Stomach smooth muscle (tissue), 2 donors: ENCODE measurements around the gene RASD2.
A peak's percentile ranks its signal among the peaks of the same experiment; 100 is the strongest.

Source experiments
- H3K27ac ChIP-seq: one replicate; pipeline ENCODE4 v1.7.0; 2013; ENCODE audit warnings: mild to moderate bottlenecking, low read length, inconsistent platforms
- H3K27me3 ChIP-seq, 2 donors: one replicate each; pipeline ENCODE4 v1.7.0; 2013; ENCODE audit warnings: low read length in 2 of 2; ENCODE audit not compliant: insufficient read depth in 2 of 2, control insufficient read depth in 1 of 2
- H3K36me3 ChIP-seq, 2 donors: one replicate each; pipeline ENCODE4 v1.7.0; 2013; ENCODE audit warnings: low read length in 2 of 2; ENCODE audit not compliant: control insufficient read depth in 2 of 2, insufficient read depth in 2 of 2
- H3K4me1 ChIP-seq: one replicate; pipeline ENCODE4 v1.7.0; 2013; ENCODE audit warnings: low read length; ENCODE audit not compliant: control insufficient read depth, insufficient read depth
- H3K4me3 ChIP-seq, 2 donors: one replicate each; pipeline ENCODE4 v1.7.0; 2013; ENCODE audit warnings: low read length in 2 of 2
- H3K9ac ChIP-seq, 2 donors: one replicate each; pipeline ENCODE4 v1.7.0; 2013; ENCODE audit warnings: low read length in 2 of 2, mild to moderate bottlenecking in 1 of 2
- H3K9me3 ChIP-seq, 2 donors: one replicate each; pipeline ENCODE4 v1.7.0; 2013; ENCODE audit warnings: low read length in 2 of 2; ENCODE audit not compliant: control insufficient read depth in 2 of 2
- donor health status: healthy.
- donor health status: Pancreatic carcinoma.

Gene RASD2

DNA sequence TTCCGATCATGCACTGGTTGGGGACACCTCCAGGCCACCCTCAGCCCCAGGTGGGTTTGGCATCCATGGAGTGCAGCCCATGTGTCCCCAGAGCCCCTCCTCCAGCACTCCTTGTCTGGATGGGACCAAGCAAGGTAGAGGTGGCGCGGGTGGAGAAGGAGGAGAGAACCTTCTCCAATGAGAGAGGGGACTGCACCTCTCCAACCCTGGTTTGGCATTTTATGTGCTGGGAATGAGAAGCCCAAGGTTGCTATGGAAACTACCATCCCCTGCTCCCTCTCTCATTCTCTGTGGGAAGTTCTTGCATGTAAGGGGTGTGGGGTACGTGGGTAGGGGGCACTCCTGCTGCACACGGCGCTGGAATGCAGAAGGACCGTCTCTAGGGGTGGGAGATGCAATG is 21.8 kb upstream of the RASD2 start:
- no peak overlapping the region for H3K9ac ChIP-seq
- H3K27ac ChIP-seq = no peak overlapping the region
- peaks cover 3% of the 10 kb centered on the region for H3K4me1 ChIP-seq
- H3K27me3 ChIP-seq = peaks cover 0 to 2% of the 10 kb centered on the region in 2 donors
- no peaks in the 10 kb centered on the region for H3K36me3 ChIP-seq
- no peaks in the 10 kb centered on the region for H3K9me3 ChIP-seq
- no peak overlapping the region for H3K4me3 ChIP-seq

DNA sequence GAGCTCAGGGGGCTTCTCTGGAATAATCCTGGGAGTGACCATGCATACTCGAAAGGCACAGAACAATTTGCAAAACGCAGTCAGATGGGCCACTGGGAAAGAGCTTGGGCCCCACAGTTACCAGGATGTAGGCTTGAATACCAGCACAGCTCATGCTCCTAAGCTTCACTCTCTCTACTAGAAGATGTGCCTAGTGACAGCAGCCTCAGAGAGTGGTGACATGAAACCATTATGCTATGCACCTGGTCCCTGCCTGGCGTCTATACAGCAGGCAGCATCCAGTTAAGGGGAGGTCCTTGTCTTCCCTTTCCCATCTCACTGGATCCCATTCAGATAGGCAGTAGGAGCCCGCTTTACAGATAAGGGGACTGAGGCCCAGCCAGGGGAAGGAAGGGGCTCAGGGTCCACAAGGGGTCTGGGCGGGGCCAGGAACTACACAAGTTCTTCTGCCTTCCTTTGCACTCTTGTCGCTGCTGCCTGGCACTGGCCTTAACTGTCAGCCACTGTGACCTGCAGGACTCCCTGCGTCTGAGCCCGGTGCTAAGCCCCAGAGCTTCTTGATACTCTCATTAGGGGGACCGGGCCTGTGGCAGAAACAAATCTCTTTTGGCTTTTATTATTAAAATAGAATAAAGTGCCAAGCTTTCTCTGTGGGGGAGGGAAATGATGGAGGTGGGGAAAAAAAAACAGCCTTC is 21.2 kb upstream of the RASD2 start:
- H3K36me3 ChIP-seq = no peaks in the 10 kb centered on the region
- no peaks in the 10 kb centered on the region for H3K9me3 ChIP-seq
- H3K4me3 ChIP-seq = no peak overlapping the region
- H3K27ac ChIP-seq = no peak overlapping the region
- H3K4me1 ChIP-seq = peaks cover 3% of the 10 kb centered on the region
- no peak overlapping the region for H3K9ac ChIP-seq
- H3K27me3 ChIP-seq = peaks cover 0 to 2% of the 10 kb centered on the region in 2 donors

DNA sequence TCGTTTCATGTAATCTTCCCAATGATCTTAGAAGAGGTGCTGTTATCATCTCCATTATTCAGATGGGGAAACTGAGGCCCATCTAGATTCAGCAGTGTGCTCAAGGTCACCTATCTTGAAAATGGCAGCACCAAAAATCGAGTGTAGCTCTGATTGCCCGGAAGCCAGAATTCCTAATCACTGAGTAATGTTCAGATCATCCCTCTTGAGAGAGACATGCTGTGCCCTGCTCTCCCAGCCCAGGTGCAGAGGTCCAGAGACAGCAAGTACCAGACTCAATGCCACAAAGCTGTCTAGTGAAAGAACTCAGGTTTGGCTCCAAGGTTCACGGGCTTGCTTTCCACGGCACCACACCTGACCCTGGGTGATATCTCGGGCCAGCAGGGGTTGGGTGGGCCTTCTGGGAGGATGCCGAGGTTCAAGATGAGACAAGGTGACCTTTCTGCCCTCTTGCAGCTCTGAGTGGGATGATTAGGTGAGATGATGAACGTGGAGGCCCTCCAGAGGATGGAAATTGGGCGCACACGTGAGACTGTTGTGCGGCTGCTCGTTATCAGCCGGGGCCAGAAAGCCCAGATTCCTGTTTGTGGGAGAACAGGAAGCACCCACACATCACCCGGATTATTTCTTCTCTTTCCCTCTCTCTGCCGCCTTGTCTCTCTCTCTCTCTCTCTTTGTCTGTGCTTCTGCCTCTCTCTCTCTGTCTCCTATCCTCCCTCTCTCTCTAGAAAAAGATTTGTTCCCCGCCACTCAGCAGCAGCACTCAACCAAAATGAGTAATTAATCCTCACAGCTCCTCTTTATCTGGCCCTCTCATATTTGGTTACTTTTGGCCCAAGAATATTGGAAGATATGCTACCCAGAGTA is 19.0 kb upstream of the RASD2 start:
- Histone ChIP-seq H3K27me3 (peaks cover 0 to 2% of the 10 kb centered on the region in 2 donors), H3K36me3 (no peaks in the 10 kb centered on the region), H3K9me3 (no peaks in the 10 kb centered on the region), H3K27ac (no peak overlapping the region), H3K4me3 (no peak overlapping the region), H3K4me1 (peaks cover 14% of the 10 kb centered on the region), H3K9ac (no peak overlapping the region)

DNA sequence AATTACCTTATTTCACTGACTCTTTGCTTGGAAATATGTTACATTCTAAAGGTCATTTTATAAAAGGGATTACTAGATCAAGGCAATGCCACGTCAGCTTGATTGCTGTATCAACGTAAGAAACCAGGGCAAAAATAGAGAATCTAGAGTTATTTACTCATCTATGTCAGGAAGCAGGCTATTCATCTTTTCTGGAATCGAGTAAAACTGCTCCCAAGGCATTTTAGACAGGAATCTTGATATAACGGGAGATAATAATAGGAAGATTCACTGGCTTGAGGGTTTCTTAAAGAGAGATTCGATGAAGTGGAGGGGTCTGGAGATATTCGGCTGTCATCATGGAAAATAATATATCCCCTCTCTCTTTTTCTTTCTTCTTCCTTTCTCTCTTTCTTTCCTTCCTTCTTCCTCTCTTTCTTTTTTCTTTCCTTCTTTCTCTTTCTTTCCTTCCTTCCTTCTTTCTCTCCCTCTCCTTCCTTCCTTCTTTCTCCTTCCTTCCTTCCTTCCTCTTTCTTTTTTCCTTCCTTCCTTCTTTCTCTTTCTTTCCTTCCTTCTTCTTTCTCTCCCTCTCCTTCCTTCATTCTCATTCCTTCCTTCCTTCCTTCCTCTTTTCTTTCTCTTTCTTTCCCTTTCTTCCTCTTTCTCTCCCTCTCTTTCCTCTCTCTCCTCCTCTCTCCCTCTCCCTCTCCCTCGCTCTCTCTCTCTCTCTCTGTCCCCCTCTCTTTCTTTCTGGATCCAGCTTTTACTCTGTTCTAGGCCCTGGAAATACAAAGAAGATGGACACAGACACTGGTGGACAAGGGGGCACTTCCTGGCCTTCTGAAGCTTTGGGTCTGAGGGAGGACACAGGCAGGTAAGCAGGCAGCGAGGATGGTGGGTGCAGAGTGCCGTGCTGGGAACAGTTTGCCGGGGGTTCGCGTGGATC is 18.1 kb upstream of the RASD2 start:
- Histone ChIP-seq H3K36me3 (no peaks in the 10 kb centered on the region), H3K9me3 (no peaks in the 10 kb centered on the region), H3K27ac (no peak overlapping the region), H3K4me1 (peaks cover 14% of the 10 kb centered on the region), H3K4me3 (no peak overlapping the region), H3K9ac (no peak overlapping the region), H3K27me3 (peaks cover 0 to 2% of the 10 kb centered on the region in 2 donors)

DNA sequence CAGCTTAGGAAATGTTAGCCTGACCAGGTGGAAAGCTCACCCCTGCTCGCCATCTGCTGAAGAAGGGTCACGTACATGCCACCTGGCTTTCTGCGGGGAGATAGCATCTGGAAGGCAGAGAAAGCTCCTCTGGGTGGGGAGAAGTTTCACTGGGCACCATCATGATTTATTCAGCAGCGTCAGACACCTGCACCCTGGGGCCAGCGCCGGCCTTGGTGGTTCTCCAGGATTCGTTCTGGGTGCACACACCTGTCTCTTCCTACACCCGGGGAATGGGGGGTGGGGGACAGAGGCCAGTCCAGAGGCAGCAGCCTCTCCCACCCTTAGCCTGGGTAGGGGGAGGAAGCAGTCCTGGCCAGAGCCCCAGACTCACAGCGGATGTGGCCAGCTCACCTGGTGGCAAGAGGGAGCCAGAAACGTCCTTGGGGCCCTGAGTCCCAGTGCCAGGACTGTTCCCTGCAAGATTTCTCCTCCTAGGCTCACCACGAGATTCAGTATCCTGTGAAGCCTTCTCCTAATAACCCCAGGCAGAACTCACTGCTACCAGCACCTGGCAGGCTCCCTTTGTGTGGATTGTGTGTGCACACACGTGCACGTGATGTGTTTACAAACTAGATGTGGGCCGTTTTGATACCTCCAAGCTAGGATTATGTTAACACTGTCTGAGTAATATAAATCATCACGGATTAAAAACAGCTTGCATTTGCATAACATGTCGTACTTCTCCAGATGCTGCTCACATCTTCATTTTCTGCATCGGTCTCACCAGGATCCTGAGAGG is 17.3 kb upstream of the RASD2 start:
- Histone ChIP-seq H3K4me1 (peaks cover 14% of the 10 kb centered on the region), H3K9me3 (no peaks in the 10 kb centered on the region), H3K27me3 (no peaks in the 10 kb centered on the region), H3K9ac (no peak overlapping the region), H3K27ac (no peak overlapping the region), H3K36me3 (no peaks in the 10 kb centered on the region), H3K4me3 (no peak overlapping the region)

DNA sequence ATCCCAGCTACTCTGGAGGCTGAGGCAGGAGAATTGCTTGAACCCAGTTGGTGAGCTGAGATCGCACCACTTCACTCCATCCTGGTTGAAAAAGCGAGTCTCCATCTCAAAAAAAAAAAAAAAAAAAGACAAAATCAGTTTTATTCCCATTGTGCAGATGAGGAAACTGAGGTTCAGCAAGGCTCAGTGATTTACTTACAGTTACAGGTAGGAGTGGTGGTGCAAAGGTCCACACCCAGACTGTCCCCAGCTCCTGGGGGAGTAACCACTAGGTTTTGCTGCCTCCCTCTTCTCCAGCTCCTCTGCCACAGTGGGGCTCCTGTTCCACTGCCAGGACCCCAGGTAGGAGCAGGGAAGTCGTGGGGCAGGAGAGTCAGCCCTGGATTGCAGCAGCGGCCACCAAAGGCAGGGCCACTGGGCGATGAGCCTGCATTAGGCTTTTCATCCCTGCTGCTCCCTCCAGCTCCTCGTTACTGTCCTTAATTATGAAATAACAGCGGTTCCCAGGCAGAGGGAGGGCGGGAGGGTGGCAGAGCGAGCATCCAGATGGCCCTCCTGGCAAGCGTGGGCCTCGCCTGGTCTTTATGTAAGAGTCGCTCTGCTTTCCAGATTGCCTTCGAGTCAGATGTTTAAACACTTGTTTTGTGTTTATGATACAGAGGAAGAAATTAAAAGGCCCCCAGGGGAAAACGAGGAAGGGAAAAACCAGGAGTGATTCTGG is 15.5 kb upstream of the RASD2 start:
- peak overlapping the region; percentile 71 for H3K27ac ChIP-seq
- peaks cover 0 to 5% of the 10 kb centered on the region in 2 donors for H3K9me3 ChIP-seq
- peaks cover 14% of the 10 kb centered on the region for H3K4me1 ChIP-seq
- no peak overlapping the region for H3K9ac ChIP-seq
- peak overlapping the region; percentile 26 to 40 for H3K4me3 ChIP-seq
- no peaks in the 10 kb centered on the region for H3K27me3 ChIP-seq
- H3K36me3 ChIP-seq = no peaks in the 10 kb centered on the region

DNA sequence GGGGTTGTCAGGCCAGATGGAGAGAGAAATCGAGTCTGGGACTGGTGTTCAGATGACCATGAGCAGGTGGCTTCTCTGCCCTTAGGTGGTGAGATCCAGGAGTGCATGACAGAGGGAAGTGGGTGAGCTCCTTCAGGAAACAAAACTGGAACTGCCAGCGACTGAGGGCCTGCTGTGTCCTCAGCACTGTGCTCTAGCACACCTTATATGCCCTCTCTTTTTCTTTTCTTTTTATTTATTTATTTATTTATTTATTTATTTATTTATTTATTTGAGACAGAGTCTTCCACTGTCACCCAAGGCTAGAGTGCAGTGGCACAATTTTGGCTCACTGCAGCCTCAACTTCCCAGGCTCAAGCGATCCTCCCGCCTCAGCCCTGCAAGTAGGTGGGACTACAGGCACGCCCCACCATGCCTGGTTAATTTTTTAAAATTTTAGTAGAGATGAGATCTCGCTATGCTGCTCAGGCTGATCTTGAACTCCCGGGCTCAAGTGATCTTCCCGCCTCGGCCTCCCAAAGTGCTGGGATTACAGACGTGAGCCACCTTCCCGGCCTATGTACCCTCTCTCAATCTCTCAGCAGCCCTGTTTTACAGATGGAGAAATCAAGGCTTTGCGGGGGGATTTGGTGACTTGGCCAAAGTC is 14.8 kb upstream of the RASD2 start:
- H3K4me3 ChIP-seq = no peak overlapping the region
- no peaks in the 10 kb centered on the region for H3K27me3 ChIP-seq
- H3K4me1 ChIP-seq = peaks cover 14% of the 10 kb centered on the region
- H3K9me3 ChIP-seq = peaks cover 0 to 5% of the 10 kb centered on the region in 2 donors
- no peak overlapping the region for H3K9ac ChIP-seq
- H3K27ac ChIP-seq = peak overlapping the region; percentile 60
- no peaks in the 10 kb centered on the region for H3K36me3 ChIP-seq

DNA sequence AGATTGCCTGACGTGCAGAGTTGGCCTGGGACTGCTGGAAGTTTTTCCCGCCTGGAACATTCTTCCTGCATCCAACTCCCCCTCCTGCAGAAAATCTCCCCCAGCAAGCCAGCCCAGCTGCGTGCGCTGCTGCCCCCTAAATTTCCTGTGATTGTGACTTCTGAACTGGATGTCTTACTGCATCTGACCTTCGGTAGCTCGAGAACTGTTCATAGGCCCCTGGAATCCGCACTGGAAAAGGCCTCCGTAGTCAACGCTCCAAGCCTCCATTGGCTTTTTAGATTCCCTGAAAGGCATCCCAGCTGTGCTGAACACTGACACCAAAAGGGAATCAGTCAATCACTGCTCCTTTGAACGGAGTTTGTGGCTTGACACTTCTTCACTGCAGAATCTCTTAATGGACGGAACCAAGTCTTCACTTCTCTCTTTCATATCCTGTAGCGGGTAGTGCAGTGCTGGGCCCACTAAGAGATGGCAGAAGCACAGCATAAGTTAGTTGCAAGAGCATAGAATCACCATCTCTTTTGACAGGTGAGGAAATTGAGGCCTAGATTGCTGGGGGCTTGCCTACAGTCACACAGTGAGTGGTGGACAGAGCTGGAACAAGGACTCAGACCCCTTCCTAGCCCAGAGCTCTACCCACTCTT is 14.2 kb upstream of the RASD2 start:
- Histone ChIP-seq H3K27me3 (no peaks in the 10 kb centered on the region), H3K27ac (no peak overlapping the region), H3K9me3 (peaks cover 0 to 5% of the 10 kb centered on the region in 2 donors), H3K4me3 (no peak overlapping the region), H3K9ac (no peak overlapping the region), H3K4me1 (peaks cover 14% of the 10 kb centered on the region), H3K36me3 (no peaks in the 10 kb centered on the region)

DNA sequence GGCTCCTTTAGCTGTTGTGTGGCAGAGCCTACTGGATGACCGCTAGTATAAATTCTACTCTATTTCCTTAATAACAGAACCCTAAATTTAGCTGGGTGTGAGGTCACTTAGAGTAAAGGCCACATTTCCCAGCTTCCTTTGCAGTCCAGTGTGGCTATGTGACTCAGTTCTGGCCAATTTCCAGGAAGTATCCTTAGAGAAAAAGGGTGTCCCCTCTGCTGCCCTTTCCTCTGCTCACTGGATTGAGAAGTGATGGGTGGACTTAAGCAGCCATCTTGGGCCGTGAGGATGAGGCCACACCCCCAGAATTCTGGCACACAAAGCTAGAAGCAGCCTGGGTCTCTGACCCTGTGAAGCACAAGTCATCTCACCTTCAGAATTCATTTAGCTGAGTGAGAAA is 11.7 kb upstream of the RASD2 start:
- Histone ChIP-seq H3K9me3 (peaks cover 0 to 5% of the 10 kb centered on the region in 2 donors), H3K9ac (no peak overlapping the region), H3K36me3 (no peaks in the 10 kb centered on the region), H3K4me3 (no peak overlapping the region), H3K27me3 (no peaks in the 10 kb centered on the region), H3K4me1 (peaks cover 11% of the 10 kb centered on the region), H3K27ac (no peak overlapping the region)
